Stimulated activated CD4-positive, alpha-beta T cell treated with anti-CD3 and anti-CD28 coated beads, Interleukin-15, amount 100 ng/mL, for 24 hours (primary cell): ENCODE measurements around the gene PTTG1IP.
"Not testable (repeated sequence)": the region's sequence is repeated elsewhere in the genome, so short reads cannot be mapped to it uniquely, and the experiment has no call there.

ENCODE experiments used
- DNase-seq: peaks from one replicate; pipeline ENCODE4 v3.0.0-alpha.2; 2020

The PTTG1IP gene

DNA sequence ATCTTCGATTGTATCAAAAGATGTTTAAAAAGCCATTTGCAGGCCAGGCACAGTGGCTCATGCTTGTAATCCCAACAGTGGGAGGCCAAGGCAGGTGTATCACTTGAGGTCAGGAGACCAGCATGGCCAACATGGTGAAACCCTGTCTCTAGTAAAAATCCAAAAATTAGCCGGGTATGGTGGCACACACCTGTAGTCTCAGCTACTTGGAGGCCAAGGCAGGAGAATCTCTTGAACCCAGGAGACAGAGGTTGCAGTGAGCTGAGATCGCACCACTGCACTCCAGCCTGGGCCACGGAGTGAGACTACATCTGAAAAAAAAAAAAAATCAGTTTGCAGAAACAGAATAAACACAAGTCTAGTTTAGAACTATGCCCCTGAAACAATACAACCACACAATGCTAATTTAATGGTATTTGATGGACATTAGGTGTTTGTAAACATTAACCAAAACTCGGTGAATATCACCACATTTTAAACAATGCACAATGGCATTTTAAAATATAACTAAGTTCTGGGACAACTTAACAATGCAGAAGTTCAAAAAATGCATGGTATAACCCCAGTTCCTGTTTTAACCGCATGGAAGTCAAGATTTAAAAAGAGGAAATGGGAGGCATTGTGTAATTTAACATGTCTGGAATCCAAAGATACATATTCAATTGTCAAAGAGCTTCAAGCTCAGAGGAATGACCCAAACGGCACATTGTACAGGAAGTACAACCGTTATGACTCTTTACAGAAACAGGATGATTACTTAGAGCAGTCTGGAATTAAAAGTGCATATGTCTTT lies 7.1 kb upstream of the PTTG1IP start:
- DNase-seq: no peak

DNA sequence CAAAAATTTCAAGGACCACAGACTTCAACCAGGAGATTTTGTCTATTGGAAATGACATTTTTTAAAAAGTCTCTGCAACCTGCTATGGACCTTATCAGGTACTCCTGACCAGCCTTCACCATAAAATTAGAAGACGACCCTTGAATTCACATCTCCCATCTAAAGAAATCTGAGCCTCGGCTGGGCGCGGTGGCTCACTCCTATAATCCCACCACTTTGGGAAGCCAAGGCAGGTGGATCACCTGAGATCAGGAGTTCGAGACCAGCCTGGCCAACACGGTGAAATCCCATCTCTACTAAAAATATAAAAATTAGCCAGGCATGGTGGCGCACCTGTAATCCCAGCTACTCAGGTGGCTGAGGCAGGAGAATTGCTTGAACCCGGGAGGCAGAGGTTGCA lies 5.7 kb upstream of the PTTG1IP start:
- not testable (repeated sequence) for DNase-seq

DNA sequence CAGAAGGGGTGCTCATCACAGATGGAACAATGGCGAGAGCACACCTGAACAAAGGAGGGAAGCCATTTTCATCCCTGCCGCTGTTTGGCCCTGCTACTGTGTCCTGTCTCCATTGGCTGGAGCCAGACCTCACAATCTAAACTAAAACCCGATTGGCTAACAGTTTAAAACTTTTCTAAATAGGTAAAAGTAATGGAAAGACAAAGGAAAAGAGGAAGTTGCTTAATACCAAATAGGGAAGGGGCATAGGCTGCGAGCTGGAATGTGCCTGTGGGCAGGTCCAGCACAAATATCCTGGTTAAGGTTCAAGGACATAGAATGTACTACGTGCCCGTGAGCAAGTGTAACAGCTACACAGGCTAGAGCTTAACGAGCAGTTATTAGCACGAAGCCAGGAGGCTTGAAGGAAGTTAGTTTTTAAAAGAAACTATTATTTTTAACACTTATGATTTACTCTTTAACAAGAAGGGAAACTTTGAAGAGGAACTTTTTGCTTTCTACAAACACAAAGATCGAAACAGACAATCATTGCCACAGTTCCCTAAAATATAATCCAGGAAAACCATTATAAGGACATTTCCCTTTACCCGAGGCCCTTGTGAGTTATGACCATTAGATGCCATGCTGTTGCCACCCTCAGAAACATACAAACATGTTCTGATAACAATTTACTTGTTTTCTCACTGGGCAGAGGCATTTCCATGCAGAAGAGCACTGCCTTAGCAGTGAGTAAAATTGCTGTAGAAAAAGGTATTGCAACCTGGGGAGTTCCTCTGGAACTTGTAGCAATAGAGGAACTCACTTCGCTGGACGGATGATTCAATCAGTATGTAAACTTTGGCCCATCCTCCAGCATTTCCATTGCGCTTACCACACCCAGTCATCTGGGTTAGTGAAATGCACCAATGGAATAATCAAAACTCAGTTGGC lies 4.8 kb upstream of the PTTG1IP start:
- no peak for DNase-seq

DNA sequence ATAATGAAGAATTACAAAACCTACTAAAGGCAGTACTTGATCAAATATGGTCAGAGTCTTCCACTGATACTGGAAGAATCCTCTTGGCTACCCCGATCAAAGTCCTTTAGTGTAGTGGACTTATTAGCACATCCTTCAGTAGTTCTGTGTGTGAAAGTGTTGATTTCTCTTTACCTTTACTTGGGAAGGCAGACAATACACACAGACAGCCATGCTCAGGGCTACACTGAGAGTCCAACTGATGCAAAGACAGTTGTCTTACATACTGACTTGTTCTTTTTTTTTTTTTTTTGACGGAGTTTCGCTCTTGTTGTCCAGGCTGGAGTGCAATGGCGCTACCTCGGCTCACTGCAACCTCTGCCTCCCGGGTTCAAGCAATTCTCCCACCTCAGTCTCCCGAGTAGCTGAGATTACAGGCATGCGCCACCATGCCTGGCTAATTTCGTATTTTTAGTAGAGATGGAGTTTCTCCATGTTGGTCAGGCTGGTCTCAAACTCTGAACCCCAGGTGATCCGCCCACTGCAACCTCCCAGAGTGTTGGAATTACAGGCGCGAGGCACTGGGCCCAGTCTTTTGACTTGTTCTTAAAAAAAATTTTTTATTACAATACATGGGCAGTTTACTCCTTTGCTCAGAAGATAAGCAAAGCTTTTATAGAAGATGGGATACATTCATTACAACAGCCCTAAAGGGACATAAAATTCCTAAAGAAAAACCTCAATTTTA lies 3.5 kb upstream of the PTTG1IP start:
- DNase-seq: no peak

DNA sequence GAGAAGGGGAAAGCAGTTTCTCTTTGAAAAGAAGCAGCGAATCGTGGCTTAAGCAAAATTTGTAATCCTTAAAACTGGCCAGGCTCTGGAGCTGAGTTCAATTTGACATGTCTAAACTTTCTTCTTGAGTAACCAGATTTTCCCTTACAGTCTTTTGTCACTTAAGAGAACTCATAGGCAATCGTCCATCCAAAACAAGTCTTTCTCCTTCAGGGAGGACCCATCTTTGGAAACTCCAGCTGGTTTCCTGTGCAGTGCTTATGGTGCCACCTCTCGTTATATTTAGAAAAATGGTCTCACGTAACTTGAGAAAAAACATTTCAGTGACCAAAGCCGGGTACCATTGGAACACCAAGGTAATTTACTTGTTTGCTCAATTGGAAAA lies 1.8 kb upstream of the PTTG1IP start:
- DNase-seq: no peak

DNA sequence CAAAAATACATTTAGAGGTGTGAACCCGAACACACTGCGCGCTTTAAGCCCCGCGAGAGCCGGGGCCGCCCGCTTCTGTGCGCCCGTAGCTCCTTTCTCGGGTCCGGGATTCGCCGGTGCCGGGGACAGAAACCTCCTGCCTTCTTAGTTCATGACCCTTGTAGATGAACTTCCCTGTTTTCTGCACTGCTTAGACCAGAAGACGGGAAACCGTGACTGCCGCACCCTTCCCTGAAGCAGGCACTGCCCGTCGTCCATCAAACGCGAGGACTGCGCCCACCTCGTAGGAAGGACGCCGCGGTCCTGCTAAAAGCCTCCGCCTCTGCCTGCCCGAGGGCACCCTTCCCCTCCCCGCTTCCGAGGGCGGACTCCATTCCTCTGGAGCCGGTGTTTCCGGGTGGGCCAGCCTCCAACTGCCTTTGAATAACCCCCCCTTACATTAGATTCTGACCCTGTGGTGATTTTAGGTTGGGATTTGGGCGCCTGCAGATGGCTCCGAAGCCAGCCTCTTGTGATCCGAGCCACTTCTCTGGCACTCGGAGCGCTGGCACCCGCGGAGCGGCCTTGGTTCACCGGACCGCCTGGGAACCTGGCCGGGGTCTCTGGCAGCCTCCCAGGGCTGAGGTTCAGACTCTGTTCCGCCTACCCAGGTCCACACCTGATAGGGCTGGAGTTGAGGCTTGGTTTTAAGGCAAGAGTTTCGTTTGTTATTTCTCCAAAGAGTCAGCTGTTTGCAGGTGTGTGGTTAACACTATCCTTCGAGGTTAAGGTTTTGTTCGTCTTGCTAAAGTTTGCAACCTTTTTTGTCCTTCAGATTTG lies 1.2 kb upstream of the PTTG1IP start:
- DNase-seq: peak; percentile 50

DNA sequence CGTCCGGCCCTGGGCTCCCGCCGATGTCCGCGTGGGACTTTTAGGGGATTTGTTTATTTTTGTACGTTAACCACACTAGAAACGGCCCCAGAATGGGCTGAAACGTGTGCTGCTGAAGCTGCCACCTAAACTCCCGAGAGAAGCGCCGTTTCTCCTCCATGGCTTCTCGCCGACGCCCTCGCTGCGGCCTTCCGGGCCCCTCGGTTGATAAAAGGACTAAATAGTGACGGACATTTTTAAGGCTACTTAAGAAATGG lies 678 bp upstream of the PTTG1IP start:
- no peak for DNase-seq

DNA sequence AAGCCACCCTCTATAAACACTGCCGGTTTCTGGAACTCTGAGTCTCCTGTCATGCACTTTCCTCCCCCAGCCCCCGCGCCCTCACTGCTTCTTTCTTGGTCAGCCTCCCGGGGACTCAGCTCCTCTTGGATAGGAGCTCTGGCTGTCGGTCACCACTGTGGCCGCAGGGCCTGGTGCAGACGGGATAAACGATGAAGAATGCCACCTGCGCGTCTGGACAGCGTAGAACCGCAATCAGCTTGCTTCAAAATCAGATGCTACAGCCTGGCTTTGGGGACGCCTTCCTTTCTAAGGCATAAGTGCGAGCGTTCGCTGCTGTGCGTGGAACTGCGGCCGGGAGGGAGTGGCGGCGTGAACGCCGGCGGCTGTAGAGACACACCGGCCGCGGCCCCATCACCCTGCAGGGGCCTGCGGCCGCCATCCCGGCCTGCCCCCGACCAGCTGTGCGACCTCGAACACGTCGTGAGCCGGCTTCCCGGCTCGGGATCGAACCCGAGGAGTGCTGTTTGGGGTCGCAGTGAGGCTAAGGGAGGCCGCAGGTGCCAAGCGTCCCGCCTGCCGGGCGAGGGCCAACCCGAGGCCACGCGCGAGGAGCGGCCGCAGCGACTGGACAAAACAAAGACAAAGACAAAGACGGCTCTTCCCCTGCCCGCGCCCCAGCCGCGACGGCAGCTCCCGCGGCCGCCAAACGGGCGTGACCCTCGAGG lies 688 bp downstream of the PTTG1IP start:
- DNase-seq: peak; percentile 39

DNA sequence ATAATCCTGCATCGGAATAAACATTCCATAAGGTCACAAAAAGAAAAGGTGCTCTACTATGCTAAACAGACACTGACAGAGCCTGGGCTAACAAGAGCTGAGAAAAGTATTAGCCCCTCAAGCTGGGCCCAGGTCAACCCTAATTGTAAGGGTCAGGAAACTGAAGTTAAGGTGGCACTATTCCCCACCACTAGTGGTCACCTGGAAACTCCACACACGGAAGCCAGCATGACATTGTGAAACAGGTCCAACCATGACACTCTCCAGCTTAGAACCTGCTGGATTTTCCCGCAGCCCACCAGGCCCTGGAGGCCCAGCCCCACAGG lies 1.2 kb downstream of the PTTG1IP start:
- DNase-seq: no peak

DNA sequence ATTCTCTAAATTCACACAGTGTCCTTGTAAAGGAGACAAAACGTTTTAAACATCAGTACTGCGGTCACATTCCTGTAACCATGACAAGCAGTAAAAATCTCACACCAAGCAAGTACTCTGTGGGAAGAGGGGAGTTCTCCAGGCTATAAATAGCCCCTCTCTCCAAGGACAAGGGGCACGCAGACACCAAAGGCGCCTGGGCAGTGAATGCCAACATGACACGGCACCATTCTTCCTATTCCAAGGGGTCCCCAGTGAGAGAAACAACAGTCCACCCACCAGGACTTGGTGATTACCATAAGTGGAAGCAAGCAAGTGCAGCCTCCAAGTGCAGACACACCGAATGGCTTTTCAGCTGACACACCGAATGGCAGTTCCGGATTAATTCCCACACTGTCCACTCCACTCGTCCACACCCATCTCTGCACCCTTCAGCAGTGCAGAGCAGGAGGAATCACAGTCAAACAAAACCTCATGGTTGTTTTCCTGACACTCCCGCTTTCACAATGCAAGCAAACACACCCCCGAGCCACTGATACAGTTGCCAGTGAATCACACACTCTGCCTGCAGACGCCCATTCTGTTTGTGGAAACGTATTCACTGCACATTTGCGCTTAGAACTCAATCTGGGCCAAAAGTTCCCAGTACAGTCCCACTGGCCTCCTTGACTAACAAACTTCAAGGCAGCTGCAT lies 1.8 kb downstream of the PTTG1IP start:
- DNase-seq: peak; percentile 42

DNA sequence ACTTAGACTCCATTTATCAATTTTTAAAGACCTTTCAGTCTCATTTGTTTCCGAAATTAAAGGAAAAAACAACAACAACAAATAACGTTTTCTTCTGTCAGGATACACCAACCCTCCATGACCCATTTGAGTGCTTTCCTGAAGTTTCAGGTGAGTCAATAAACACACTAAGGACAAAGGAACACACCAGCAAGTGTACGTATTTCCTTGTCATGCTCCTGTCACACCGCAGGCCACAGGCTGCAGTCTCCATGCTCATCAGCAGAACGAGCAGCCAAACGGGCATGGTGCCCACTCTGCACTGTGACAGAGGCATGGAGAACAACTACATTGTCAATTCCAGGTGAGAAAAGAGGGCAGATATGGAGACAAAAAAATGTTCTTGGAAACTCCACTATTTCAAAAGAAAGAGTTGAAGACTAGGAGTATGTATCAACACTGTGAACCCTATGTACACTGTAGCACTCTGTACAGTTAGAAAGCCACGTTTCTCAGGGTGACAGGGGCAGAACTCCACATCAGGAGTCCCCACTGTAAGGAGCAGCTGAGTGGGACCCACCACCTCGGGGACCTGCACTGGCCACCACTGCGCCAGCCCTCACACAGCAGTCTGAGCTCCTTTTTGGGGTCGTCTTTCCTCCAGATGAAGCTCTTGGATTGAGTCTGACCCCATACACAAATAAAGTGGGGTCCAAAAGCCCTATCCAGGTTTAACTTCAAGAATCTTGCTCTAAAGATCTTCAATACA lies 2.6 kb downstream of the PTTG1IP start:
- no peak for DNase-seq

DNA sequence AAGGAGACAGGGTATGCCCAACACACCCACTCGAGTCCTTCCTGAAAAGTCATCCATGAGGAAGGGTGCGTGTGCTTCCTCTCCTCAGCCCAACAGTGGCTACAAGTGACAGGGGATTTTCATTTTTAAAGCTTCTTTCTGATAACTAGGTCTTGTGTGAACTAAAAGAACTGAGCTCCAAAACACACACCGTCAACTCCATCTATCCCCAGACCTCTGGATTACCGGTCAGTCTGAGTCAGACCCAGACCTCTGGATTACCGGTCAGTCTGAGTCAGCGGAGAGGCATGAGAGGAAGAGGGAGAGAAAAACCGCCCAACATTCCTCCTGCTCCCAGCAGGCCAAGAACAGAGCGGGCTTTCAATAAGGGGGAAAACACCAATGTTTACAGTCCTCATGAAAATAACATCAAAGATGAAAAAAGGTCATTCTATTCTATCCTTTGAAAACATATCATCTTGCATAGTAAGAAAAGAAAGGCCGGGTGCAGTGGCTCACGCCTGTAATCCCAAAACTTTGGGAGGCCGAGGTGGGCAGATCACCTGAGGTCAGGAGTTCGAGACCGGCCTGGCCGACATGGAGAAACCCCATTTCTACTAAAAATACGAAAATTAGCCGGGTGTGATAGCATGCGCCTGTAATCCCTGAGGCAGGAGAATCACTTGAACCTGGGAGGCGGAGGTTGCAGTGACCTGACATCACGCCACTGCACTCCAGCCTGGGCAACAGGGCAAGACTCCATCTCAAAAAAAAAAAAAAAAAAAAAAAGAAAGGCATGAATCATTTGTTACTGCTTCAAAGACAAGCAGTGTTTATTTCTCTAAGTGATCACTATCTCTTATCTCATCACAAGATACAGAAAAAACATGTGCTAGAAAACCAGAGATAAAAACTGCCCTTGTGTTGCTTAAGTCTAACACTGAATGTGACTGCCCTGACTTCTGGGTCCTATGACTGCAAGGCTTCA lies 3.4 kb downstream of the PTTG1IP start:
- no peak for DNase-seq

DNA sequence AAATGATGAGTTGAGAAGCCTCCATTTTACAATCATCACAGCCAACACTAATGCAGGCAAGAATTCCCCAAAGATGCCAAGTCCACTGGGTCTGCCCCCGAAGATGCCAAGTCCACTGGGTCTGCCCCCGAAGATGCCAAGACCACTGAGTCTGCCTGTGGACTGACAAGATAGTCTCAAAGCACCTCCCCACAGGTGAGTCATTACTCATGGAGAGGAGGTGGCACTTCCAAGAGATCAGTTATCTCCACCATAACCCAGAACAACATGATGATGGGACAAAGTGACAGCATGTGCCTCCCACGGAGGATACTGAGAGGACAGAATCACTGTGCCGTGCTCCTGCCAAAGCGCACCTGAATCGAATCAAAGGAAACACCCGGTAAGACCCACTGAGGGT lies 4.8 kb downstream of the PTTG1IP start:
- no peak for DNase-seq

DNA sequence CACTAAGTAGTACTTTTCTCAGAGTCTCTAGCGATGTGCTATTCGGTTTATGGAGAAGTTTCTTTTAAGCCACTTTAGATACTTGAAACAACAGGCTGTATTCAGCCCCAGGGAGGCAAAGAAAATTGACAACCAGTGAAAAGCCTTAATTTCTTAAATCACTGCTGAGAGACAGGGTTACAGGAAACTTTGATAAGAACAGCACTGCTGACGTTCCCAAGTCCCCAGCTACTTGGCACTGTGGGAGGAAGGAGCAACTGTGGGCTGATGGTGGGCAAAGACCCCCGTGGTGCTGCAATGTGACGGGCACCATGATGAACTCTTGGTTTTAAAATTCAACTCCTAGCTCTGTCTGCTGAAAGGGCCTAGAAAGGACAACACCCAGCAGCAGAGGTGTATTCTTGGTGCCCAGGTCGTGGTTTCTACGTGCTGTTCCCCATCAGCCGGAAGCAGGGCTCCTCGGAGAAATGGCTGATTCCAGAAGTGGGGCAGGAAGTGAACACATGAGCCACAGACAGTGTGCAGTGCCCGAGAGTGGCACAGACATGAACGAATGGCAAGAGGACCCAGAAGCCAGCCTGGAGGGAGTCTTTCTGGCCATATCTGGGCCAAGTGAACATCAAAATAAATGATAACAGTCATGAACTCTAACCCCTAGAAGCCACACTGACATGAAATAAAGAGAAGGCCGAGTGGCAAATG lies 5.3 kb downstream of the PTTG1IP start:
- peak; percentile 60 for DNase-seq

DNA sequence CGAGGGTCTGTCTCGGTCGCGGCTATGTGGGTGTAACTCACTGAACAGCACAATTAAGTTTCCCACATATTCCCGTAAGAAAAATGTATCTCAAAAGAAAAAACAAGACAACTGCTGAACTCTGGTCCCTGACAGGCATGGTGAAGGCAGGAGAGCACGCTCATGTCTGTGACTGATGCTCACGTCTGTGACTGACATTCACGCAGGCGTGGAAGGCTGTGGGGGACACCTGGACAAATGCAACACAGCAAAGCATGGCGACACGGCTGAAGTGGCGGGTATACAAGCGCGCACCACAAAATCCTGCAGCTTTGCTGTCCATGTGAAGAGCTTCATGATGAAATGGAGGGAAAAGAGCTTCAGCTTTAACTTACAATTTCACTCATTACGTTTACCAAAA lies 6.0 kb downstream of the PTTG1IP start:
- DNase-seq: no peak

DNA sequence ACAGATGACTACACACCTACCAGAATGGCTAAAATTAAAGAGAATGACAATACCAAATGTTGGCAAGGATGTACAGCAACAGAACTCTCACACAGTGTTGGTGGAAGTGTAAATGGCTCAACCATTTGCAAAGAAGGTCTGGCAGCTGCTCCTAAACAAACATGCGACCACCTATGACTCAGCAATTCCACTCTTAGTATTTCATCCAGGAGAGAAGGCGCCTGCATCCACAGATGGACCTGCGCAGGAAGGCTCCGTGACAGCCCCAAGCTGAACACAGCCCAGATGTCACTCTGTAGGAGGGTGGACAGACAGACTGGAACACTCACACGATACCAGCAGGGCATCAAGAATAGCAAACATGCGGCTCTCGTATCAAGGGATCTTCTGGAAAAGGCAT lies 6.7 kb downstream of the PTTG1IP start:
- no peak for DNase-seq

DNA sequence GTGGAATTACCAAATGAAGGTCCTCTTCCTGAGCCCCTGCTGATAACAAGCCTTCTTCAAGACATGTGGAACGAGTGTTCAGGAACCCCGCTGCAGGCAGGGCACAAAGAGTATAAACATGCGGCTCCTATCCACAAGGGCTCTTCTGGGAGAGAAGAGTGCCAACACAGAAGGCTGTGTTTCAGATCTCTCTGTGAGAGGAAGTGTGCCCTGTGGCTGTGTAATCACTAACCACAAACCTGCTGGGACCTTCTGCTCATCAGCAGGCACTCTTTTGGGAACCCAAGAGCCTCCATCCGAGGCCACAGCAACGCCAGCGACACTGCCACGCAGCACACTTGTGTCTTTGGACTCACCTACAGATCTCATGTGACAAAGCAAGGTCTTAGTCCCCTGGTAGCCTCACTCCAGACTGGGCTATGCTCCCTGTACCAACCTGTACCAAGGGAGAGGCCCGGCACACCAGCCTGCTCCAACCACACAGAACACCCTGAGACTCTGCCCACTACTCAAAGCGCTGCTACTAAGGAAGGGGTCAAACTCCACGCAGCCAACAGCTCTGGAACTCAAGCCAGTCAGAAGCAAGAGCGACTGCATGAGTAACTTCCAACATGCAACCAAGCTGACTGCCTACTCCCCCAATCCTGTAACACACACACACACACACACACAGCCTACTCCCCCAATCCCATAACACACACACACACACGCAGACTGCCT lies 7.8 kb downstream of the PTTG1IP start:
- peak; percentile 41 for DNase-seq
